Bronchial epithelial cell (primary cell): ENCODE data around the gene NIPA2. TPM values are rescaled to one million over a fixed set of nuclear protein-coding genes. Genes with fewer than 3 reads are reported as not detected.
"Not testable (repeated sequence)": the region's sequence is repeated elsewhere in the genome, so short reads cannot be mapped to it uniquely, and the experiment has no call there.

Experiments
- DNase-seq: peaks from one replicate; pipeline ENCODE4 v3.0.0-alpha.2; 2010; ENCODE audit warnings: low read depth
- FAIRE-seq: peaks from 2 replicates; lab custom pipeline; 2011; peaks lifted over from hg19 to GRCh38; lab: Jason Lieb, UNC
- H3K27me3 ChIP-seq: 2 replicates; pipeline ENCODE4 v1.5.1; 2011; ENCODE audit warnings: low read length; ENCODE audit not compliant: control insufficient read depth, insufficient read depth
- H3K36me3 ChIP-seq: 2 replicates; pipeline ENCODE4 v1.5.1; 2011; ENCODE audit warnings: low read length; ENCODE audit not compliant: control insufficient read depth, insufficient read depth
- H3K4me3 ChIP-seq: 2 replicates; pipeline ENCODE4 v1.5.1; 2011; ENCODE audit warnings: mild to moderate bottlenecking, low read depth, low read length, control low read depth
- CTCF ChIP-seq: IDR thresholded peaks from 2 replicates; pipeline ENCODE4 v1.5.1; 2011; ENCODE audit warnings: mild to moderate bottlenecking, moderate library complexity, low read length, control low read depth, inconsistent platforms; ENCODE audit not compliant: insufficient read depth, severe bottlenecking
- total RNA-seq: library from RNA; depleted of rRNA; stranded (reverse); fragments of >200 nt; gene quantifications from 2 replicates; pipeline ENCODE4 v1.2.1, GENCODE V29; 2014

NIPA2 gene
- total RNA-seq, 1 donor from 2014 or later: 76.1 TPM

- no peak overlapping the region for H3K4me3 ChIP-seq
- TF ChIP-seq CTCF: no peak
- no peaks in the 10 kb centered on the region for H3K36me3 ChIP-seq
- FAIRE-seq (no peak), DNase-seq (no peak)
- no peaks in the 10 kb centered on the region for H3K27me3 ChIP-seq
Observed at GRCh38 chr15:22799902-22800301, 38.6 kb upstream of the NIPA2 start.

- DNase-seq, FAIRE-seq: not testable (repeated sequence)
Observed at GRCh38 chr15:22803006-22803405, 35.5 kb upstream of the NIPA2 start.

GRCh38 chr15:22806156-22806555, 32.3 kb upstream of the NIPA2 start:
- Histone ChIP-seq H3K4me3 (no peak overlapping the region), H3K27me3 (no peaks in the 10 kb centered on the region), H3K36me3 (peaks cover 2% of the 10 kb centered on the region)
- FAIRE-seq (no peak), DNase-seq (no peak)
- no peak for TF ChIP-seq CTCF

More at GRCh38 chr15:22803006-22803405, 35.5 kb upstream of the NIPA2 start:
- H3K4me3 ChIP-seq, H3K36me3 ChIP-seq, H3K27me3 ChIP-seq: not testable (repeated sequence)

- H3K36me3 ChIP-seq: peaks cover 2% of the 10 kb centered on the region
- no peak for FAIRE-seq
- TF ChIP-seq CTCF: no peak
- H3K4me3 ChIP-seq: no peak overlapping the region
- no peaks in the 10 kb centered on the region for H3K27me3 ChIP-seq
- DNase-seq: no peak
Observed at GRCh38 chr15:22806664-22807063, 31.8 kb upstream of the NIPA2 start.

- not testable (repeated sequence) for DNase-seq, H3K27me3 ChIP-seq, H3K36me3 ChIP-seq, H3K4me3 ChIP-seq, FAIRE-seq
Observed at GRCh38 chr15:22807831-22808230, 30.6 kb upstream of the NIPA2 start.

- H3K36me3 ChIP-seq: peaks cover 2% of the 10 kb centered on the region
- no peak for FAIRE-seq
- no peak for DNase-seq
Observed at GRCh38 chr15:22808240-22808639, 30.2 kb upstream of the NIPA2 start.

More at GRCh38 chr15:22808240-22808639, 30.2 kb upstream of the NIPA2 start:
- no peaks in the 10 kb centered on the region for H3K27me3 ChIP-seq
- H3K4me3 ChIP-seq: no peak overlapping the region
- TF ChIP-seq CTCF: no peak
